Colon (tissue), 2 donors: ENCODE data around the gene ASTN2.

ENCODE experiments used
- FAIRE-seq: peaks from 2 replicates; lab custom pipeline; 2012; peaks lifted over from hg19 to GRCh38; lab: Jason Lieb, UNC
- donor health status: control.
- donor health status: control.

The ASTN2 gene

GRCh38 chr9:117415358-117415914, 579 bp upstream of the ASTN2 start:
- no peak for FAIRE-seq

DNA sequence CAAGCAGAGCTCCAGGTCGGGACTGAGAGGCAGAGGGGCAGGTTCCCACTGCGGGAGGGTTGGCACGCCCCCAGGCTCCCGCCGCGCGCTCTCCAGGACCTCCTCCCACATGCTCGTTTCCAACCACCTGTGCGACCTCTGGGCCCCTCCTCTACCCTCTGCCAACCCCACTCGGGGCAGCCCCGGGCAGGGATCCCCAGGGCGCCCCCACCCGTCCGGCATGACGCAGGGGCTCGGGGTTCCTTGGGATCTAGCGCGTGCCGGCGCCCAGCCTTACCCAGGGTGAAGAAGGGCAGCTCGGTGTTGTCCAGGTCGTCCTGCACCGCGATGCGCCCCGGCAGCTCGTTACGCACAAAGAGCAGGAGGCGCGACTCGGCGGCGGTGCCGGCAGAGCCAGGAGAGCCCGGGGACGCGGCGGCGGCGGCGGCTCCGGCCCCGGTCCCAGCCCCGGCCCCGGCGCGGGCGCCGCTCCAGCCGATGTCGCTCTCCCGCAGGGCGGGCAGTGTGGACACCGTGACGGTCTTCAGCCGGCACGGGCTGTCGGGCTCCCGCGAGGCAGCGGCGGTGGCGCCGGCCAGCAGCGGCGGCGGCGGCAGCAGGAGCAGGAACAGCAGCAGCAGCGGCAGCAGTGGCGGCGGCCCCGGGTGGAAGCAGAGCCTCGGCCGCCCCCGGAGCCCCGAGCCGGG, 494 bp downstream of the ASTN2 start:
- no peak for FAIRE-seq

DNA sequence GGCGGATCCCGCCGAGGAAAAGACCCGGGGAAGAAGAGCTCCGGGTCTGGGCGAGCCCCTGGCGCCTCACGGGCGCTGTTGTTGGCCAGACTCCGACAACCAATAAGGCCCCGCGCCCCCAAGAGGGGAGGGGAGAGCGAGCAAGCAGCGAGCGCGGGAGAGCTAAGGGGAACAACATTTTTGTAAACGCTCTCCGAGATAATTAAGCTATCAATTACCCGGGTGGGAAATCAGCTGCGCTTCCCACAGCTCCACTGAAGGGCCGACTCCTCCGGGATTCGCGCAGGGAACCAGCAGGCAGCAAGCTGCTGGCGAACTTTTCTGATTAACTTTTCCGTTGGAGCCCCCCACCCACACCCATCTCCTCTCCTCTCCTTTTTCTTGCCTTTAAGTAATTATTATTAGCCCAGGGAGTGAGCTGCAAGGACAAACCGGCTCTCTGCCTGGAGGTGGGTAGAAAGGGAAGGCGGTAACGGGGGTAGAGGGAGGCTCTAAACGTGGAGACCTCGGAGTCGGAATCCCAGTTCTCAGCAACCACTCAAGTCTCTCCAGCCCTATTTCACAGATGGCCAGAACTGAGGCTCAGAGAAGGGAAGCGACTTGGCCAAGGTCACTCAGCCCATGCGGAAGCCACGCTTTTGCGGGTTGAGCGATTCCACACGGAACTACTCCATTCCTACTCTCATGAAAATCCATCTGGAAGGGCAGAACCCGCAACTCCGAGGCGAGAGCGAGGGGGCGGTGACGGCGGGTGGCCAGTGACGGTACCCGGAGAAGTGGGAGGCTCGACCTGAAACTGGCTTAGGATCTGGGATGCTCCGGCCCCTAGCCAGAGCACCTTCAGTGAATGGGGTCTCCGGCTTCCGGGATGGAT, 1.3 kb downstream of the ASTN2 start:
- FAIRE-seq: no peak

DNA sequence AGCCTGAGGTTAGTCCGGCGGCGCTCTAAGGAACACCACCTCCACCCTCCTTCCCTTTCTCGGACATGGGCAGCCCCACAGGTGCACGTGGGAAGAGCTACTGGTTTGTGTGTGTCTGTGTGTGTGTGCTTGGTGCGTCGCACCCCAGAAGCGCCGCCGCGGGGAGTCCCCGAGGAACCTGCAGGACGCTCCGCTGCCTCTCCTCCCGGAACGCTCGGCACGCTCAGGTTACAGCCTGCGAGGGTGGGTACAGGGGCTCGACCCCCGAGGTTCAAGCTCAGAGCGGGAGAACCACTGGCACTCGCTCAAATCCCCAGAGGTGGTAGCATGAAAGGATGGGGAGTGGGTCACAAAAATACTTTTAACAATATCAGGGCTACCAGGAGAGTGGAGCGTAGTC, 2.0 kb downstream of the ASTN2 start:
- FAIRE-seq: no peak

- FAIRE-seq: no peak
Observed at GRCh38 chr9:117412006-117412715, 2.7 kb downstream of the ASTN2 start.

- FAIRE-seq: no peak
Observed at GRCh38 chr9:117411547-117411946, 3.3 kb downstream of the ASTN2 start.

- FAIRE-seq: no peak
Observed at GRCh38 chr9:117409321-117409720, 5.5 kb downstream of the ASTN2 start.

- FAIRE-seq: no peak
Observed at GRCh38 chr9:117407436-117408022, 7.3 kb downstream of the ASTN2 start.

GRCh38 chr9:117405950-117406705, 8.7 kb downstream of the ASTN2 start:
- no peak for FAIRE-seq

- FAIRE-seq: no peak
Observed at GRCh38 chr9:117403848-117404247, 11.0 kb downstream of the ASTN2 start.

DNA sequence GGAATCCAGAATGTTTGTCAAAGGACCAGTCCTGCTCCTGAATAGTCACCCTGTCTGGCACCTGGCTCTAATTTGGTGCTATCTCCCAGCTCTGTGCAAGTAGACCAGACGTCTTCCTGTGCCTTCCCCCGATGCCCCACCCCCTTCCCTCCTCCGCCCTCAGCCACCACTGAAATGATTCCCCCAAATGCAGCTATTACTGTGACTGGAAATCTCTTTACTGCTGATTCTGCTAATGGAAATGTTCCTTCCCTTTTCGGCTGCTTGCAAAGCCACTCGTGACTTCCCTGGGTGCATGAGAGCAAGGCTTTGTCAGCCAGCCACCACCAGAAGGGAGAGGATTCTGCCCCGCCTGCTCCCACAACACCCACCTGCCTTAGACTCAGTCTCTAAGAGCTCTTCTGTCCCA, 11.4 kb downstream of the ASTN2 start:
- FAIRE-seq: no peak

- FAIRE-seq: no peak
Observed at GRCh38 chr9:117400171-117400570, 14.7 kb downstream of the ASTN2 start.

DNA sequence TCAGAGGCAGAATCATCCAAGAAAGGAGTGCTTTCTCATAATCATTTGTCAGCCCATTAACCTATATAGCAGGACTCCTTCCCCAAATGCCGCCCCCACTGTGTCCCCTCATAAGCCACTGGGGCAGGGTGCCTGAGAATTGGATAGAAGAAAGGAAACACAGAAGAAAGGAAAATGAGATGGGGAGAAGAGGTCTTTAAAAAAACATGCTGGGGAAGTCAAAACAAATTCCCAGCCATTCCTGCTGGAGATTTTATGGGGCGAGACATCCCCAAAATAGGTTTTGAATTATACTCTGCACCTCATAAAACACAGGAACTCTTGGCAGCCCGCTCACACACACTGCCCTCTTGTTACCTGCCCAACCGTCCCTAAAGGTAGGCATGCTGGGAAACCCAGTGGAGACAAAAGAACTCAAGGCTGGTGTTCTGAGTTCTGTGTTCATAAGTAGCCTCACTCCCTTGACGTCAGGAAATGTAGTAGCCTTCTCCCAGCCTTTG, 19.7 kb downstream of the ASTN2 start:
- FAIRE-seq: no peak

DNA sequence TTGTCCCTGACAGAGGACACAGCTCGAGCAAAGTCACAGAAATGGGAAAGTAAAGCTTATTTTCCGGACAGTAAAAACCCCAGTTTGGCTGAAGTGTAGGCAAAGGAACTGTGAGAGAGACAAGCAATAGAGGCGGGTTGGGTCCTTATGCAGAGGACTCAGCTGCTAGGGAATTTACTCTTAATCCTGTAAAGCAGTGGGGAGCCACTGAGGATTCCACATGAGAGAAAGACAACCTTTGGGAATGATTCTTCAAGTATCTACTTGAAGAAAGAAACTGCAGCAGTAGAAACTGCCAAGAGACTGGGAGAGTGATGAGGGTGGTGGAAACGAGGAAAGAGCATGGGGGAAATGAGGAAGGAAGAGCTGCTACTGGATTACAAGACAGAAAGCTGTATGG, 20.2 kb downstream of the ASTN2 start:
- FAIRE-seq: no peak

DNA sequence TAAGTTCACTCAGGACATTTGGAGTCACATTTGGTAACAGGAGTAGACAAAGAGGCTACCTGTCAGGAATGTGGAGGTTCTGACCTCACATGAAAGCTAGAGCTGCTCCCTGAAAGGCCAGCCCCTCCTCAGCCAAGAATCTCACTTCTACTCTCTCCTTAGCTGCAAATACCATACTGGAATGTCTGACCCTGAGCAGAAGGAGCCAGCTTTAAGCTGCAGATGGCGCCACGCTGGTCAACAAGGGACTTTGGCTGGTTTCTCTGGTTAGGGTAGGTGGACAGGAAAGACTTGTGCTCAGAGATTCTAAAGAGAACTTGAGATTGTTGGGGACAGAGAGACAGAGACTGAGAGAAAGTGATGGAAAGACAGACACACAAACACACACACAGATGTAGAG, 21.9 kb downstream of the ASTN2 start:
- no peak for FAIRE-seq

DNA sequence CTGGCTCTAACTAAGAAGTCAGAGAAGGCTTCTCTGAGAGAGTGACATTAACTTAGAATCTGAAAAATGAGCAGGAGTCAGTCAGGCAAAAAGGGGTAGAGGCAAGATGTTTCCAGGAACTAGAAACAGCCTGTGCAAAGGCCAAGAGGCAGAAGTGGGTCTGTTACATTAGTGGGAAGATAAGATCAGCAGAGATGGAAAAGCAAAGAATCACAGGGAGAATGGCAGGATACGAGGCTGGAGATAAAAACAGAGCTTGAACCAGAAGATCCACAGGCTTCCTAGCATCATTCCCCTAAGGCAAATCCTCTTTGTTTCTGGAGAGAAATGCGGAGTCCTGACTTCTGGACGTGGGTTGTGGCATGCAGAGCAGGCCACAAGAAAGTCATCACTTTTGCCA, 27.4 kb downstream of the ASTN2 start:
- FAIRE-seq: no peak

GRCh38 chr9:117379341-117379740, 35.5 kb downstream of the ASTN2 start:
- no peak for FAIRE-seq

DNA sequence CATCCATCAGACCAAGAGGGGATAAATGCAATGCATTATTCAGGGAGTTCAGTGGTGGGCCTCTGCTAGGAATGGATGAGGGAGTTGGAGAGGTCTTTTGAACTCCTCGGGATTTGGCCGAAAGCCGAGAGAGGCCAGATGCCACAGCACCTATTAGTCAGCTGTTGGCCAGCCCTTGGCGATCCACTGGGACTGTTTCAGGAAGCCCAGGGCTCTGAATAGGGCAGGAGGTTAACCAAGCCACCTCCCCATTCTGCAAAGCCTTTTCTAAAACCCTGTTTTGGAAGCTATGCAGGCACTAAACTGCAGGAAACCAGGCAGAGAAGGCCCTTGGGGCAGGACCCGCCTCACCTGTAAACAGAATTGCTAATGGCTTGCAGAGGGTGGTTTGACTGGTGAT, 37.8 kb downstream of the ASTN2 start:
- no peak for FAIRE-seq

- no peak for FAIRE-seq
Observed at GRCh38 chr9:117375956-117376355, 38.9 kb downstream of the ASTN2 start.

DNA sequence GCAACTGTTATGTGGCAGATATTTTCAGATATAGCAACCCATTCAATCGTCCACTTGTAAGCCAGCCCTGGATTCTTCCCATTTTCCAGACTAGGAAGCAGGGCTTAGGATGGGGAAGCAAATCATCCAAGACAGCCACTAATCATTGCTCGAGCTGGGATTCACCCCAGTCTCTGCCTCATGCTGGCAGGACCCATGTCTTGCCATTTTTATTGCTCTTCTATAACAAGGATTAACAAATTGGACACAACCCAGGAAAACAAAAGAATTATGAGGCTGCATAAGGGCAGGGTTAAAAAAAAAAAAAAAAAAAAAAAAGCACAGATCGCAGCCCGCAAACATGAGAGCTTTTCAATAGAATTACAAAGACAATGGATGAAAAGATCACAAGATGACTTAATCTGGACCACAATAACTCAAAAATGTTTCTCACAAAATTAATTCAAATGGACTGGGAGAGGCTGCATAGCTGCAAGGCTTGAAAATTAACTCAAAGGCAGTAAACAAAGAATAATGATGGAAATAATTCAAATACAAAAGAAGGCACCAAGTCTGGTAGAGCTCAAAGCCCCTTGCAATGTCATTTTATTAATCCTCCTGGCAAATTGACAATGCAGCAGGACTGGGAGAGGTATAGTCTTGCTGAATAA, 40.7 kb downstream of the ASTN2 start:
- FAIRE-seq: no peak
